Upper lobe of right lung (tissue), 1 donor: ENCODE measurements around the gene PREPL. TPM values are rescaled to one million over a fixed set of nuclear protein-coding genes. Genes with fewer than 3 reads are reported as not detected.

ENCODE experiments used
- ATAC-seq: fragments of 200-7000 bp; cut with Tn5 transposase; one replicate; pipeline ENCODE4 v1.9.1; 2020; ENCODE audit warnings: mild to moderate bottlenecking, moderate library complexity
- DNase-seq: peaks from one replicate; pipeline ENCODE4 v3.0.0-alpha.2; 2020
- H3K27ac ChIP-seq: fragments of 200-600 bp; one replicate; pipeline ENCODE4 v1.8.0; 2022
- H3K27me3 ChIP-seq: fragments of 200-600 bp; one replicate; pipeline ENCODE4 v1.8.0; 2022; ENCODE audit warnings: mild to moderate bottlenecking
- H3K36me3 ChIP-seq: fragments of 200-600 bp; one replicate; pipeline ENCODE4 v1.8.0; 2022
- H3K4me1 ChIP-seq: fragments of 200-600 bp; one replicate; pipeline ENCODE4 v1.8.0; 2022
- H3K4me3 ChIP-seq: fragments of 200-600 bp; one replicate; pipeline ENCODE4 v1.8.0; 2022; ENCODE audit warnings: mild to moderate bottlenecking
- H3K9me3 ChIP-seq: fragments of 200-600 bp; one replicate; pipeline ENCODE4 v1.8.0; 2022
- intact Hi-C: fragments of 100-400 bp; cut with DNase I; formaldehyde crosslinking; loops from one replicate; pipeline ENCODE4 v1.11.0; 2022
- total RNA-seq: library from RNA; stranded (reverse); fragmentation: NEBNext Ultra II Directional; extraction: Animal tissue kit (Norgen Biotek cat#: 25700); gene quantifications from one replicate; pipeline ENCODE4 v1.2.1, GENCODE V29; 2021
- TF ChIP-seq, protein P1 (sequence below): fragments of 200-600 bp; IDR thresholded peaks from one replicate; pipeline ENCODE4 v1.8.0; 2022; ENCODE audit warnings: antibody characterized with exemption
- donor health status: DM: no; HTN: yes; CAD: no; lungs with severe emphysema.

PREPL gene
- total RNA-seq, 1 donor from 2014 or later: 43.4 TPM

GRCh38 chr2:44321360-44321759 is 39.9 kb downstream of the PREPL start:
- no peak for DNase-seq
- no peak overlapping the region for H3K27ac ChIP-seq
- TF ChIP-seq, protein P1, sequence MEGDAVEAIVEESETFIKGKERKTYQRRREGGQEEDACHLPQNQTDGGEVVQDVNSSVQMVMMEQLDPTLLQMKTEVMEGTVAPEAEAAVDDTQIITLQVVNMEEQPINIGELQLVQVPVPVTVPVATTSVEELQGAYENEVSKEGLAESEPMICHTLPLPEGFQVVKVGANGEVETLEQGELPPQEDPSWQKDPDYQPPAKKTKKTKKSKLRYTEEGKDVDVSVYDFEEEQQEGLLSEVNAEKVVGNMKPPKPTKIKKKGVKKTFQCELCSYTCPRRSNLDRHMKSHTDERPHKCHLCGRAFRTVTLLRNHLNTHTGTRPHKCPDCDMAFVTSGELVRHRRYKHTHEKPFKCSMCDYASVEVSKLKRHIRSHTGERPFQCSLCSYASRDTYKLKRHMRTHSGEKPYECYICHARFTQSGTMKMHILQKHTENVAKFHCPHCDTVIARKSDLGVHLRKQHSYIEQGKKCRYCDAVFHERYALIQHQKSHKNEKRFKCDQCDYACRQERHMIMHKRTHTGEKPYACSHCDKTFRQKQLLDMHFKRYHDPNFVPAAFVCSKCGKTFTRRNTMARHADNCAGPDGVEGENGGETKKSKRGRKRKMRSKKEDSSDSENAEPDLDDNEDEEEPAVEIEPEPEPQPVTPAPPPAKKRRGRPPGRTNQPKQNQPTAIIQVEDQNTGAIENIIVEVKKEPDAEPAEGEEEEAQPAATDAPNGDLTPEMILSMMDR: no peak
- no peaks in the 10 kb centered on the region for H3K27me3 ChIP-seq
- intact Hi-C loops: no loop called here
- H3K4me3 ChIP-seq: no peak overlapping the region
- H3K9me3 ChIP-seq: no peaks in the 10 kb centered on the region
- no peaks in the 10 kb centered on the region for H3K4me1 ChIP-seq
- no peak for ATAC-seq
- H3K36me3 ChIP-seq: peaks cover 77% of the 10 kb centered on the region

DNA sequence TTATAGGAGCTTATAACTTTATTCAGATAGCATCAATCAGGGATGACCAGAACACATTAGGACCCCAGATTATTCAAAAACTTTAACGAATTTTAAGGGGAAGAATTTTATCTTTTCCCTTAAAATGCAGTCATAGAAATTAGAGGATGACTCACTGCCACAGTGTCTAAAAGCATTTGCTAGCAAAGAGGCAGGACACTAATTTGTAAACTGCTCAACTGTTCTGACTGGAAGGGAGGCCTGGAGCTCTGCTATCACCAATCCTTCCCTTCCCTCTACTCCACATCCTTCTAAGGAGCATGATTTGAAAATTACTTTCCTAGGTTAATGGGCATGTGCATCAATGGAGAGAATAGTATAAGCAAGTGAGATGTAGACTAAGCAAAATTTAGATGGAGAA is 40.5 kb downstream of the PREPL start:
- H3K4me1 ChIP-seq: no peaks in the 10 kb centered on the region
- intact Hi-C loops: no loop called here
- no peak for ATAC-seq
- no peak overlapping the region for H3K27ac ChIP-seq
- TF ChIP-seq, protein P1: no peak
- peaks cover 72% of the 10 kb centered on the region for H3K36me3 ChIP-seq
- H3K4me3 ChIP-seq: no peak overlapping the region
- no peaks in the 10 kb centered on the region for H3K27me3 ChIP-seq
- H3K9me3 ChIP-seq: no peaks in the 10 kb centered on the region
- no peak for DNase-seq

DNA sequence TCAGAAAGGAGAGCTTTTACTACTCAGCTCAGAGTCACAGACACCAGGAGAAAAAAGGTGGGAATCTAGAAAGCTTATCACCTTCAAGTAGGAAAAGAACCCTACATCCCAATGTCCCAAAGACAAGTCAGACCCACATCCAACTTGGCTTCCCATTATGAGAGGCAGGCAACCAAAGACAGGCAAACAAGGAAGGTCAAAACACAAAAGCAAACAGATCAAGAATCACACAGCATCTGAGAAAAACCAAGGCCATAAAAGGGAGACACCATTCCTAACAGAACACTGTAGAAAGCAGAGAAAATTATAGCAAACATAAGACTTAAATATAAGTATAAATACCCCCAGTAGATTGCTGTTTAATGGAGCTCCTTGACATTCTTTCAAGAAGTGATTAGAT is 45.3 kb downstream of the PREPL start:
- intact Hi-C loops: no loop called here
- TF ChIP-seq, protein P1: no peak
- ATAC-seq (no peak), DNase-seq (no peak)
- Histone ChIP-seq H3K4me3 (no peak overlapping the region), H3K27ac (no peak overlapping the region), H3K27me3 (no peaks in the 10 kb centered on the region), H3K9me3 (peaks cover 8% of the 10 kb centered on the region), H3K4me1 (no peaks in the 10 kb centered on the region), H3K36me3 (peaks cover 50% of the 10 kb centered on the region)

GRCh38 chr2:44314362-44314761 is 46.9 kb downstream of the PREPL start:
- H3K27ac ChIP-seq: no peak overlapping the region
- no peak overlapping the region for H3K4me3 ChIP-seq
- ATAC-seq: no peak
- H3K27me3 ChIP-seq: no peaks in the 10 kb centered on the region
- TF ChIP-seq, protein P1: no peak
- no peaks in the 10 kb centered on the region for H3K4me1 ChIP-seq
- intact Hi-C loops: no loop called here
- peaks cover 24% of the 10 kb centered on the region for H3K9me3 ChIP-seq
- peaks cover 34% of the 10 kb centered on the region for H3K36me3 ChIP-seq
- no peak for DNase-seq

DNA sequence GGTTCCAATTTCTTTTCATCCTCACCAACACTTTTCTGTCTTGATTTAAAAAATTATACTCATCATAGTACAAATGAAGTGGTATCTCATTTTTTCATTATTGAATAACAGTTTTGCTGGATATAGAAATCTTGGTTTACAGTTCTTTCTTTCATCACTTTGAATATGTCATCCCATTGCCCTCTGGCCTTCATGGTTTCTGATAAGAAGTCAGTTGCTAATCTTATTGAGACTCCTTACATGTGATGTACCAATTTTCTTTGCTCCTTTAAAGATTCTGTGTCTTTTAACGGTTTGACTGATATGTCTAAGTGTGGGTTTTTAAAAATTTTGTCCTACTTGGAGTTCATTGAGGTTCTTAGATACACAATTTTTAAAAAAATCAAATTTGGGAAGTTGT is 51.0 kb downstream of the PREPL start:
- Histone ChIP-seq H3K9me3 (peaks cover 25% of the 10 kb centered on the region), H3K36me3 (peaks cover 25% of the 10 kb centered on the region), H3K27ac (no peak overlapping the region), H3K4me3 (no peak overlapping the region), H3K27me3 (no peaks in the 10 kb centered on the region), H3K4me1 (no peaks in the 10 kb centered on the region)
- intact Hi-C loops: no loop called here
- ATAC-seq (no peak), DNase-seq (no peak)
- TF ChIP-seq, protein P1: no peak

DNA sequence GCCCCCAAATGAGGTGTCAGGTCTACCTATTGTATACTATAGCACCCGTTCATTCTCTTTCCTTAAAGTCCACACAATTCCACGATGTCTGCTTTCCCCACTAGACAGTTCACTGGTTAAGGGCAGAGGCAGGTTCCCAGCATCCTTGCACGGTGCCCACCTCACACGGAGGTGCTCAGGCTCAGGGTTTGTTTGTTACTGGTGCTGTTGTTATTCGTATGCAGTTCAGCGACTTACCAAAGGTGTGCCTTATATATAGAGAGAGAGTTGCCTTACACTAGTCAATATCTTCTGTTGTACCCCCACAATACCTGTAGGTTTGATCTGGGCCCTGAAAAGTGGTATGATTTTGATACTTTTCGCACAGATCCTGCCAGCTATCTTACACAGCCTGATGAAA is 55.4 kb downstream of the PREPL start:
- H3K9me3 ChIP-seq: peaks cover 16% of the 10 kb centered on the region
- H3K4me3 ChIP-seq: no peak overlapping the region
- TF ChIP-seq, protein P1: no peak
- no peaks in the 10 kb centered on the region for H3K4me1 ChIP-seq
- H3K27ac ChIP-seq: no peak overlapping the region
- intact Hi-C loops: no loop called here
- no peak for DNase-seq
- no peaks in the 10 kb centered on the region for H3K36me3 ChIP-seq
- ATAC-seq: peak; percentile 24
- H3K27me3 ChIP-seq: no peaks in the 10 kb centered on the region
